ENCODE data around the gene FAAP20.

Gene FAAP20

GRCh38 chr1:2176615-2177014, 18.0 kb downstream of the FAAP20 start:
- no peak for DNase-seq

GRCh38 chr1:2175681-2176454, 18.7 kb downstream of the FAAP20 start:
- DNase-seq = no peak

- DNase-seq = no peak
These were observed 19.5 kb downstream of the FAAP20 start for GRCh38 chr1:2175055-2175414.

- peak; percentile 81 for DNase-seq
These were observed 20.1 kb downstream of the FAAP20 start for GRCh38 chr1:2174348-2175054.

- DNase-seq = no peak
These were observed 20.8 kb downstream of the FAAP20 start for GRCh38 chr1:2173546-2174347.

GRCh38 chr1:2172551-2173146, 21.9 kb downstream of the FAAP20 start:
- no peak for DNase-seq

GRCh38 chr1:2172012-2172411, 22.6 kb downstream of the FAAP20 start:
- DNase-seq = no peak

- no peak for DNase-seq
These were observed 24.4 kb downstream of the FAAP20 start for GRCh38 chr1:2170211-2170610.

GRCh38 chr1:2169200-2169836, 25.3 kb downstream of the FAAP20 start:
- DNase-seq = no peak

GRCh38 chr1:2168535-2168934, 26.0 kb downstream of the FAAP20 start:
- DNase-seq = no peak

GRCh38 chr1:2168090-2168489, 26.5 kb downstream of the FAAP20 start:
- DNase-seq = no peak

GRCh38 chr1:2166695-2167094, 27.9 kb downstream of the FAAP20 start:
- no peak for DNase-seq

GRCh38 chr1:2166254-2166653, 28.3 kb downstream of the FAAP20 start:
- DNase-seq = no peak

GRCh38 chr1:2165646-2166045, 28.9 kb downstream of the FAAP20 start:
- DNase-seq = no peak

- DNase-seq = no peak
These were observed 31.4 kb downstream of the FAAP20 start for GRCh38 chr1:2163205-2163604.

GRCh38 chr1:2160451-2161300, 33.9 kb downstream of the FAAP20 start:
- DNase-seq = no peak

- DNase-seq = no peak
These were observed 35.4 kb downstream of the FAAP20 start for GRCh38 chr1:2159124-2159523.

- no peak for DNase-seq
These were observed 36.3 kb downstream of the FAAP20 start for GRCh38 chr1:2158272-2158671.

GRCh38 chr1:2157856-2158255, 36.7 kb downstream of the FAAP20 start:
- no peak for DNase-seq

GRCh38 chr1:2156866-2157265, 37.7 kb downstream of the FAAP20 start:
- no peak for DNase-seq

- DNase-seq = no peak
These were observed 38.8 kb downstream of the FAAP20 start for GRCh38 chr1:2155788-2156187.

- no peak for DNase-seq
These were observed 39.4 kb downstream of the FAAP20 start for GRCh38 chr1:2155147-2155598.

Data from eye (tissue), 1 donor.